A549 (cell line): ENCODE results near the gene PTPRCAP. TPM values are rescaled to one million over a fixed set of nuclear protein-coding genes. Genes with fewer than 3 reads are reported as not detected.

Experiments used
- CBX2 ChIP-seq: fragments of 200-600 bp; sonication (generic); IDR thresholded peaks from 2 replicates; pipeline ENCODE4 v1.6.1; 2016; ENCODE audit warnings: low read depth, mild to moderate bottlenecking, borderline replicate concordance
- CEBPB ChIP-seq, 2 experiments: fragments of >200 bp in 1 of 2; sonication (Bioruptor Twin) in 1 of 2; formaldehyde crosslinking in 1 of 2; IDR thresholded peaks; 2 replicates each; pipeline ENCODE4 v1.6.1; 2012 to 2016
- E2F6 ChIP-seq: IDR thresholded peaks from 2 replicates; pipeline ENCODE4 v1.6.1; 2012; ENCODE audit warnings: low read depth, borderline replicate concordance
- EHF ChIP-seq: fragments of 250-450 bp; sonication (Bioruptor Pico); IDR thresholded peaks from 2 replicates; pipeline ENCODE4 v1.5.0; 2020; ENCODE audit warnings: mild to moderate bottlenecking
- EHMT2 ChIP-seq: fragments of 200-600 bp; sonication (generic); IDR thresholded peaks from 2 replicates; pipeline ENCODE4 v1.6.1; 2016; ENCODE audit warnings: antibody characterized with exemption, low read depth, mild to moderate bottlenecking, moderate library complexity
- ELK1 ChIP-seq: fragments of 150-350 bp; IDR thresholded peaks from 2 replicates; pipeline ENCODE4 v1.6.1; 2014; ENCODE audit warnings: low read depth, mild to moderate bottlenecking, low read length
- EP300 ChIP-seq, 2 experiments: fragments of >200 bp; sonication (Bioruptor Twin); formaldehyde crosslinking; IDR thresholded peaks; 2 replicates in 1 of 2; 3 replicates in 1 of 2; pipeline ENCODE4 v1.6.1; 2016 to 2017
- ESRRA ChIP-seq: fragments of 150-350 bp; IDR thresholded peaks from 2 replicates; pipeline ENCODE4 v1.6.1; 2014; ENCODE audit warnings: mild to moderate bottlenecking, low read length, borderline replicate concordance
- FOSB ChIP-seq: fragments of 250-450 bp; sonication (Bioruptor Pico); IDR thresholded peaks from 2 replicates; pipeline ENCODE4 v1.5.0; 2020; ENCODE audit warnings: mild to moderate bottlenecking, moderate library complexity
- FOSL2 ChIP-seq, 2 experiments: fragments of 450-650 bp in 1 of 2; fragments of >200 bp in 1 of 2; sonication (Bioruptor Twin) in 1 of 2; formaldehyde crosslinking; IDR thresholded peaks; 2 replicates each; pipeline versions ENCODE4 v1.5.0 to v1.6.1; 2016 to 2020; ENCODE audit warnings: mild to moderate bottlenecking in 1 of 2, moderate library complexity in 1 of 2
- FOXS1 ChIP-seq: fragments of 250-450 bp; sonication (Bioruptor Pico); IDR thresholded peaks from 2 replicates; pipeline ENCODE4 v1.5.0; 2020; ENCODE audit warnings: mild to moderate bottlenecking, moderate library complexity
- GATA3 ChIP-seq: IDR thresholded peaks from 2 replicates; pipeline ENCODE4 v1.6.1; 2012; ENCODE audit warnings: borderline replicate concordance
- HDAC2 ChIP-seq: fragments of 200-600 bp; sonication (generic); IDR thresholded peaks from 2 replicates; pipeline ENCODE4 v1.6.1; 2016
- HMGXB4 ChIP-seq: fragments of 250-450 bp; sonication (Bioruptor Pico); IDR thresholded peaks from 2 replicates; pipeline ENCODE4 v1.5.0; 2021; ENCODE audit warnings: mild to moderate bottlenecking, moderate library complexity, borderline replicate concordance
- HOXA7 ChIP-seq: fragments of 250-450 bp; sonication (Bioruptor Pico); IDR thresholded peaks from 2 replicates; pipeline ENCODE4 v1.5.0; 2020; ENCODE audit warnings: mild to moderate bottlenecking, moderate library complexity
- HOXB5 ChIP-seq: fragments of 250-450 bp; sonication (Bioruptor Pico); IDR thresholded peaks from 2 replicates; pipeline ENCODE4 v1.5.0; 2020; ENCODE audit warnings: mild to moderate bottlenecking, moderate library complexity
- KDM1A ChIP-seq: fragments of 200-600 bp; sonication (generic); IDR thresholded peaks from 2 replicates; pipeline ENCODE4 v1.6.1; 2016; ENCODE audit warnings: low read depth, mild to moderate bottlenecking
- MAFK ChIP-seq: fragments of 450-650 bp; IDR thresholded peaks from 2 replicates; pipeline ENCODE4 v1.6.1; 2014; ENCODE audit not compliant: partially characterized antibody
- MAZ ChIP-seq: fragments of 150-350 bp; IDR thresholded peaks from 2 replicates; pipeline ENCODE4 v1.6.1; 2014; ENCODE audit warnings: antibody characterized with exemption, low read depth, low read length, borderline replicate concordance
- MYC ChIP-seq: IDR thresholded peaks from 2 replicates; pipeline ENCODE4 v1.6.1; 2012; ENCODE audit warnings: mild to moderate bottlenecking, inconsistent platforms, low read length, improper control_type of control experiment, borderline replicate concordance
- NR3C1 ChIP-seq: fragments of >200 bp; sonication (Bioruptor Twin); formaldehyde crosslinking; IDR thresholded peaks from 3 replicates; pipeline ENCODE4 v1.6.1; 2017
- PHF8 ChIP-seq: fragments of 200-600 bp; sonication (generic); IDR thresholded peaks from 2 replicates; pipeline ENCODE4 v1.6.1; 2016; ENCODE audit warnings: low read depth, mild to moderate bottlenecking, antibody characterized with exemption, moderate library complexity, borderline replicate concordance
- POLR2A ChIP-seq: IDR thresholded peaks from 2 replicates; pipeline ENCODE4 v1.6.1; 2012; ENCODE audit warnings: mild to moderate bottlenecking, low read length
- POLR2AphosphoS2 ChIP-seq: conservative IDR thresholded peaks from 2 replicates; pipeline ENCODE4 v1.6.1; 2012; ENCODE audit warnings: low read length, improper control_type of control experiment, inconsistent platforms
- RAD21 ChIP-seq, 2 experiments: fragments of >200 bp in 1 of 2; sonication (Bioruptor Twin) in 1 of 2; formaldehyde crosslinking in 1 of 2; IDR thresholded peaks in 1 of 2; conservative IDR thresholded peaks in 1 of 2; 2 replicates in 1 of 2; 3 replicates in 1 of 2; pipeline ENCODE4 v1.6.1; 2012 to 2018; ENCODE audit warnings: inconsistent platforms in 1 of 2
- RCOR1 ChIP-seq: fragments of 150-350 bp; IDR thresholded peaks from 2 replicates; pipeline ENCODE4 v1.6.1; 2014; ENCODE audit warnings: antibody characterized with exemption, low read length, low read depth
- RFX5 ChIP-seq: fragments of 450-650 bp; IDR thresholded peaks from 2 replicates; pipeline ENCODE4 v1.7.1; 2014; ENCODE audit warnings: antibody characterized with exemption, mild to moderate bottlenecking, moderate library complexity
- RNF2 ChIP-seq: fragments of 200-600 bp; sonication (generic); IDR thresholded peaks from 2 replicates; pipeline ENCODE4 v1.6.1; 2016; ENCODE audit warnings: low read depth, mild to moderate bottlenecking, antibody characterized with exemption, moderate library complexity, borderline replicate concordance
- SMC3 ChIP-seq: fragments of >200 bp; sonication (Bioruptor Twin); formaldehyde crosslinking; IDR thresholded peaks from 3 replicates; pipeline ENCODE4 v1.6.1; 2018; ENCODE audit warnings: inconsistent platforms
- SREBF2 ChIP-seq: fragments of 450-650 bp; IDR thresholded peaks from 2 replicates; pipeline ENCODE4 v1.6.1; 2014; ENCODE audit warnings: mild to moderate bottlenecking, moderate library complexity
- TFCP2L1 ChIP-seq: fragments of 250-450 bp; sonication (Bioruptor Pico); IDR thresholded peaks from 2 replicates; pipeline ENCODE4 v1.5.0; 2021; ENCODE audit warnings: mild to moderate bottlenecking
- TP53 ChIP-seq: fragments of 250-450 bp; sonication (Bioruptor Pico); IDR thresholded peaks from 2 replicates; pipeline ENCODE4 v1.5.0; 2021; ENCODE audit warnings: mild to moderate bottlenecking, moderate library complexity
- ZC3H11A ChIP-seq: fragments of 450-650 bp; IDR thresholded peaks from 2 replicates; pipeline ENCODE4 v1.6.1; 2014; ENCODE audit warnings: antibody characterized with exemption, mild to moderate bottlenecking
- ZNF302 ChIP-seq: fragments of 250-450 bp; sonication (Bioruptor Pico); IDR thresholded peaks from 2 replicates; pipeline ENCODE4 v1.9.0; 2021; ENCODE audit warnings: inconsistent platforms, mild to moderate bottlenecking, moderate library complexity
- ZSCAN20 ChIP-seq: fragments of 250-450 bp; sonication (Bioruptor Pico); IDR thresholded peaks from 2 replicates; pipeline ENCODE4 v1.8.0; 2022; ENCODE audit warnings: mild to moderate bottlenecking, moderate library complexity
- polyA plus RNA-seq, 4 experiments: library from polyadenylated mRNA; depleted of rRNA in 3 of 4; stranded (reverse); fragments of >200 nt; fragmentation: RNase III in 1 of 4; extraction: RNeasy Plus Mini Kit Qiagen cat#74134 plus additional on column Dnase treatment in 1 of 4; gene quantifications; 2 replicates in 3 of 4; 3 replicates in 1 of 4; pipeline ENCODE4 v1.2.3, GENCODE V29; 2011 to 2017
- TF ChIP-seq, protein P1 (sequence below): fragments of >200 bp; sonication (Bioruptor Twin); formaldehyde crosslinking; IDR thresholded peaks from 3 replicates; pipeline ENCODE4 v1.6.1; 2016
- TF ChIP-seq, protein P2 (sequence below): fragments of 250-450 bp; sonication (Bioruptor Pico); IDR thresholded peaks from 2 replicates; pipeline ENCODE4 v1.5.0; 2020; ENCODE audit warnings: low read depth, mild to moderate bottlenecking, moderate library complexity
- TF ChIP-seq, protein P3 (sequence below): IDR thresholded peaks from 2 replicates; pipeline ENCODE4 v1.6.1; 2012

The PTPRCAP gene
- polyA plus RNA-seq, 2 of the 4 experiments (the other 2 are of a cell fraction), result 0.34 to 0.56 TPM

GRCh38 chr11:67401495-67402191, 35.8 kb downstream of the PTPRCAP start, which contains the start of gene PPP1CA (continued):
- TF ChIP-seq SREBF2, result no peak
- TF ChIP-seq SMC3, result peak; percentile 58
- peak; percentile 78 for TF ChIP-seq POLR2A
- no peak; the same call in 1 of the 2 replicates for TF ChIP-seq MYC
- TF ChIP-seq NR3C1, result no peak
- no peak for TF ChIP-seq EHF
- TF ChIP-seq, protein P1, sequence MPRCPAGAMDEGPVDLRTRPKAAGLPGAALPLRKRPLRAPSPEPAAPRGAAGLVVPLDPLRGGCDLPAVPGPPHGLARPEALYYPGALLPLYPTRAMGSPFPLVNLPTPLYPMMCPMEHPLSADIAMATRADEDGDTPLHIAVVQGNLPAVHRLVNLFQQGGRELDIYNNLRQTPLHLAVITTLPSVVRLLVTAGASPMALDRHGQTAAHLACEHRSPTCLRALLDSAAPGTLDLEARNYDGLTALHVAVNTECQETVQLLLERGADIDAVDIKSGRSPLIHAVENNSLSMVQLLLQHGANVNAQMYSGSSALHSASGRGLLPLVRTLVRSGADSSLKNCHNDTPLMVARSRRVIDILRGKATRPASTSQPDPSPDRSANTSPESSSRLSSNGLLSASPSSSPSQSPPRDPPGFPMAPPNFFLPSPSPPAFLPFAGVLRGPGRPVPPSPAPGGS, result peak; percentile 85; the same call in 2 of the 3 replicates
- peak; percentile 12 to 63; a peak in 4 of 5 replicates for TF ChIP-seq RAD21 (conservative IDR thresholded peaks at IDR 0.05 in 1 of 2, IDR thresholded peaks at IDR 0.05 in 1 of 2)
- TF ChIP-seq, protein P2, sequence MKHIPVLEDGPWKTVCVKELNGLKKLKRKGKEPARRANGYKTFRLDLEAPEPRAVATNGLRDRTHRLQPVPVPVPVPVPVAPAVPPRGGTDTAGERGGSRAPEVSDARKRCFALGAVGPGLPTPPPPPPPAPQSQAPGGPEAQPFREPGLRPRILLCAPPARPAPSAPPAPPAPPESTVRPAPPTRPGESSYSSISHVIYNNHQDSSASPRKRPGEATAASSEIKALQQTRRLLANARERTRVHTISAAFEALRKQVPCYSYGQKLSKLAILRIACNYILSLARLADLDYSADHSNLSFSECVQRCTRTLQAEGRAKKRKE (CRISPR knock-in tag), result no peak
- TF ChIP-seq HDAC2, result no peak
- TF ChIP-seq POLR2AphosphoS2, result no peak
- no peak for TF ChIP-seq FOSB (CRISPR knock-in tag)
- no peak for TF ChIP-seq RFX5
- no peak for TF ChIP-seq FOSL2 (IDR thresholded peaks at IDR 0.05)
- no peak for TF ChIP-seq FOSL2 (CRISPR knock-in tag; IDR thresholded peaks at IDR 0.05)
- TF ChIP-seq GATA3, result no peak
- TF ChIP-seq TFCP2L1 (CRISPR knock-in tag), result no peak
- TF ChIP-seq ESRRA, result no peak
- no peak for TF ChIP-seq HMGXB4
- TF ChIP-seq ZSCAN20 (CRISPR knock-in tag), result no peak
- peak; percentile 68; the same call in 1 of the 2 replicates for TF ChIP-seq E2F6
- TF ChIP-seq CEBPB (IDR thresholded peaks at IDR 0.05), result no peak
- no peak for TF ChIP-seq KDM1A
- TF ChIP-seq RNF2, result no peak
- TF ChIP-seq EHMT2, result no peak
- no peak for TF ChIP-seq CBX2
- no peak for TF ChIP-seq RCOR1
- TF ChIP-seq TP53 (CRISPR knock-in tag), result no peak
- TF ChIP-seq MAZ, result no peak
- no peak for TF ChIP-seq HOXA7 (CRISPR knock-in tag)
- peak; percentile 47; the same call in 1 of the 2 replicates for TF ChIP-seq PHF8
- no peak for TF ChIP-seq ZC3H11A
- TF ChIP-seq, protein P3, sequence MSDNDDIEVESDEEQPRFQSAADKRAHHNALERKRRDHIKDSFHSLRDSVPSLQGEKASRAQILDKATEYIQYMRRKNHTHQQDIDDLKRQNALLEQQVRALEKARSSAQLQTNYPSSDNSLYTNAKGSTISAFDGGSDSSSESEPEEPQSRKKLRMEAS, result no peak; the same call in 1 of the 2 replicates
- no peak for TF ChIP-seq ZNF302 (CRISPR knock-in tag)
- no peak for TF ChIP-seq ELK1
- TF ChIP-seq FOXS1 (CRISPR knock-in tag), result no peak
- 0 out of 2 replicates have a peak, but pooled peaks have one; percentile 34 for TF ChIP-seq HOXB5 (CRISPR knock-in tag)
- TF ChIP-seq MAFK, result no peak
- no peak for TF ChIP-seq EP300 (IDR thresholded peaks at IDR 0.05)
